Nephron progenitor cell (in vitro differentiated cells): Measurements from ENCODE around the gene KIF22.

Source experiments
- DNase-seq: peaks from one replicate; pipeline ENCODE4 v3.0.0; 2021
- H3K27ac Mint-ChIP-seq: 2 replicates; pipeline ENCODE4 v1.8.0; 2021; ENCODE audit warnings: mild to moderate bottlenecking, moderate library complexity, mixed read lengths
- H3K27me3 Mint-ChIP-seq: 2 replicates; pipeline ENCODE4 v1.8.0; 2021; ENCODE audit warnings: mild to moderate bottlenecking, low read depth, mixed read lengths; ENCODE audit not compliant: poor library complexity
- H3K36me3 Mint-ChIP-seq: 2 replicates; pipeline ENCODE4 v1.8.0; 2021; ENCODE audit warnings: low read depth, mixed read lengths
- H3K4me1 Mint-ChIP-seq: 2 replicates; pipeline ENCODE4 v1.8.0; 2021; ENCODE audit warnings: mixed read lengths
- H3K4me3 Mint-ChIP-seq: 2 replicates; pipeline ENCODE4 v1.8.0; 2021; ENCODE audit warnings: mild to moderate bottlenecking, moderate library complexity, mixed read lengths
- H3K9me3 Mint-ChIP-seq: 2 replicates; pipeline ENCODE4 v1.8.0; 2021; ENCODE audit warnings: mild to moderate bottlenecking, moderate library complexity, mixed read lengths
- CTCF ChIP-seq: fragments of 200-600 bp; sonication (generic); IDR thresholded peaks from 2 replicates; pipeline ENCODE4 v1.5.0; 2021; ENCODE audit warnings: antibody characterized with exemption

Gene KIF22

GRCh38 chr16:29806099-29806579 lies 15.6 kb downstream of the KIF22 start, which contains the start of gene MAZ:
MAZ (plus strand) TSS chr16:29806529; CDS start chr16:29806702, 173 bp downstream.
- Mint-ChIP-seq H3K27me3 (peaks cover 3% of the 10 kb centered on the region), H3K9me3 (no peaks in the 10 kb centered on the region), H3K4me1 (peaks cover 60% of the 10 kb centered on the region), H3K36me3 (peaks cover 21% of the 10 kb centered on the region), H3K4me3 (peak within 1 kb of the TSS; percentile 99), H3K27ac (peak within 1 kb of the TSS; percentile 99)
- TF ChIP-seq CTCF = no peak
- DNase-seq = peak; percentile 78

DNA sequence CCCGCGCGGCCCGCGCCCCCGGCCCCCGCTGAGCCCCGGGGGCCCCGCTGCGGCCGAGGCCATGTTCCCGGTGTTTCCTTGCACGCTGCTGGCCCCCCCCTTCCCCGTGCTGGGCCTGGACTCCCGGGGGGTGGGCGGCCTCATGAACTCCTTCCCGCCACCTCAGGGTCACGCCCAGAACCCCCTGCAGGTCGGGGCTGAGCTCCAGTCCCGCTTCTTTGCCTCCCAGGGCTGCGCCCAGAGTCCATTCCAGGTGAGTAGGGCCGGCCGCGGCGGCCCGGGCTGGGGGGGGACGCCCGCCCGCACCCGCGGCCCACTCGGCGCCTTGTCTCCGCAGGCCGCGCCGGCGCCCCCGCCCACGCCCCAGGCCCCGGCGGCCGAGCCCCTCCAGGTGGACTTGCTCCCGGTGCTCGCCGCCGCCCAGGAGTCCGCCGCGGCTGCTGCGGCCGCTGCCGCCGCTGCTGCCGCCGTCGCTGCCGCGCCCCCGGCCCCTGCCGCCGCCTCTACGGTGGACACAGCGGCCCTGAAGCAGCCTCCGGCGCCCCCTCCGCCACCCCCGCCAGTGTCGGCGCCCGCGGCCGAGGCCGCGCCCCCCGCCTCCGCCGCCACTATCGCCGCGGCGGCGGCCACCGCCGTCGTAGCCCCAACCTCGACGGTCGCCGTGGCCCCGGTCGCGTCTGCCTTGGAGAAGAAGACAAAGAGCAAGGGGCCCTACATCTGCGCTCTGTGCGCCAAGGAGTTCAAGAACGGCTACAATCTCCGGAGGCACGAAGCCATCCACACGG lies 16.3 kb downstream of the KIF22 start:
- peak; percentile 66 for DNase-seq
- Mint-ChIP-seq H3K36me3 (peaks cover 14% of the 10 kb centered on the region), H3K9me3 (no peaks in the 10 kb centered on the region), H3K27ac (peak overlapping the region; percentile 42), H3K27me3 (peaks cover 3% of the 10 kb centered on the region), H3K4me3 (peak overlapping the region; percentile 89), H3K4me1 (peaks cover 65% of the 10 kb centered on the region)
- no peak for TF ChIP-seq CTCF

- Mint-ChIP-seq H3K36me3 (peaks cover 9% of the 10 kb centered on the region), H3K4me3 (peak overlapping the region; percentile 89)
Measured at GRCh38 chr16:29807426-29808218, 17.1 kb downstream of the KIF22 start.

GRCh38 chr16:29808219-29808900 lies 17.8 kb downstream of the KIF22 start:
- peaks cover 3% of the 10 kb centered on the region for H3K27me3 Mint-ChIP-seq
- peak overlapping the region; percentile 93 for H3K27ac Mint-ChIP-seq
- no peaks in the 10 kb centered on the region for H3K9me3 Mint-ChIP-seq
- no peak for TF ChIP-seq CTCF
- H3K4me3 Mint-ChIP-seq = peak overlapping the region; percentile 89
- H3K4me1 Mint-ChIP-seq = peaks cover 70% of the 10 kb centered on the region
- peaks cover 5% of the 10 kb centered on the region for H3K36me3 Mint-ChIP-seq
- DNase-seq = peak; percentile 21

More at GRCh38 chr16:29807426-29808218, 17.1 kb downstream of the KIF22 start:
- TF ChIP-seq CTCF = peak; percentile 43
- peaks cover 3% of the 10 kb centered on the region for H3K27me3 Mint-ChIP-seq
- H3K27ac Mint-ChIP-seq = peak overlapping the region; percentile 91
- DNase-seq = peak; percentile 79
- H3K9me3 Mint-ChIP-seq = no peaks in the 10 kb centered on the region
- peaks cover 70% of the 10 kb centered on the region for H3K4me1 Mint-ChIP-seq

- no peak for TF ChIP-seq CTCF
- peak overlapping the region; percentile 89 for H3K4me3 Mint-ChIP-seq
- peaks cover 5% of the 10 kb centered on the region for H3K36me3 Mint-ChIP-seq
- no peaks in the 10 kb centered on the region for H3K9me3 Mint-ChIP-seq
- peak overlapping the region; percentile 48 for H3K27ac Mint-ChIP-seq
- DNase-seq = no peak
- peaks cover 3% of the 10 kb centered on the region for H3K27me3 Mint-ChIP-seq
- H3K4me1 Mint-ChIP-seq = peaks cover 70% of the 10 kb centered on the region
Measured at GRCh38 chr16:29809031-29809747, 18.6 kb downstream of the KIF22 start.
